GM12878 (cell line): ENCODE measurements around the gene CCDC102B.

ENCODE experiments used
- EZH2 ChIP-seq: IDR thresholded peaks from 2 replicates; pipeline ENCODE4 v1.6.1; 2012; ENCODE audit warnings: low read depth, mild to moderate bottlenecking, control low read depth, inconsistent platforms, low read length, borderline replicate concordance; ENCODE audit not compliant: control insufficient read depth
- RCOR1 ChIP-seq: conservative IDR thresholded peaks from 2 replicates; pipeline ENCODE4 v1.6.1; 2012; ENCODE audit warnings: low read depth, low read length, improper control_type of control experiment
- SMC3 ChIP-seq: IDR thresholded peaks from 2 replicates; pipeline ENCODE4 v1.6.1; 2011; ENCODE audit warnings: low read length, improper control_type of control experiment, borderline replicate concordance
- TAF1 ChIP-seq: IDR thresholded peaks from 2 replicates; pipeline ENCODE4 v1.6.1; 2011; ENCODE audit warnings: mild to moderate bottlenecking, low read depth, low read length, borderline replicate concordance
- TF ChIP-seq, protein P1 (sequence below): IDR thresholded peaks from 2 replicates; pipeline ENCODE4 v1.6.1; 2011; ENCODE audit warnings: borderline replicate concordance, low read depth, mild to moderate bottlenecking, moderate library complexity, mixed read lengths, low read length; ENCODE audit not compliant: insufficient read depth; ENCODE audit errors: extremely low read length
- TF ChIP-seq, protein P2 (sequence below), 3 experiments: IDR thresholded peaks in 2 of 3; conservative IDR thresholded peaks in 1 of 3; 2 replicates each; pipeline ENCODE4 v1.5.1; 2011; ENCODE audit warnings: low read depth in 3 of 3, low read length in 3 of 3, mild to moderate bottlenecking in 3 of 3, control low read depth in 2 of 3, moderate library complexity in 2 of 3, inconsistent platforms in 1 of 3, mixed read lengths in 1 of 3; ENCODE audit not compliant: control insufficient read depth in 2 of 3, insufficient read depth in 1 of 3; ENCODE audit errors: extremely low read depth in 1 of 3

DNA sequence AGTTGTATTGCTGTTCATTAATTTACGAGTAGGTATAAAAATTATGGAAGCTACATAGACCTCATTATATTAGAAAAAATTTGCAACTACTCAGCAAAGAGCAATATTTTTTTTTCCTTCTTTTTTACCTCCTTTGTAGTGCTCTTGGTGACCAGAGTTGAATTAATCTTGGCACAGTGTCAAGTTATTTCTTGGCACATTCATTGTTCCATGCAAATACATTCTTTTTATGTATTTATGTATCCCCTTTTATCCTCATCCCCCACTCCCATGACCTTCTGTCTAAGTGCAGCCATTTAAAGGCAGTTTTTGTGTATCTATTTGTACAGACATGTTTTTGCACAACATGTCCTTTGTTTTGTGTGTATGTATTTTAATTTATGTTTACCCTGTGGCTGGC, 224.5 kb downstream of the CCDC102B start:
- no peak for TF ChIP-seq RCOR1
- no peak for TF ChIP-seq TAF1
- TF ChIP-seq, protein P1, sequence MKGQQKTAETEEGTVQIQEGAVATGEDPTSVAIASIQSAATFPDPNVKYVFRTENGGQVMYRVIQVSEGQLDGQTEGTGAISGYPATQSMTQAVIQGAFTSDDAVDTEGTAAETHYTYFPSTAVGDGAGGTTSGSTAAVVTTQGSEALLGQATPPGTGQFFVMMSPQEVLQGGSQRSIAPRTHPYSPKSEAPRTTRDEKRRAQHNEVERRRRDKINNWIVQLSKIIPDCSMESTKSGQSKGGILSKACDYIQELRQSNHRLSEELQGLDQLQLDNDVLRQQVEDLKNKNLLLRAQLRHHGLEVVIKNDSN, result no peak
- TF ChIP-seq EZH2, result no peak
- TF ChIP-seq, protein P2, sequence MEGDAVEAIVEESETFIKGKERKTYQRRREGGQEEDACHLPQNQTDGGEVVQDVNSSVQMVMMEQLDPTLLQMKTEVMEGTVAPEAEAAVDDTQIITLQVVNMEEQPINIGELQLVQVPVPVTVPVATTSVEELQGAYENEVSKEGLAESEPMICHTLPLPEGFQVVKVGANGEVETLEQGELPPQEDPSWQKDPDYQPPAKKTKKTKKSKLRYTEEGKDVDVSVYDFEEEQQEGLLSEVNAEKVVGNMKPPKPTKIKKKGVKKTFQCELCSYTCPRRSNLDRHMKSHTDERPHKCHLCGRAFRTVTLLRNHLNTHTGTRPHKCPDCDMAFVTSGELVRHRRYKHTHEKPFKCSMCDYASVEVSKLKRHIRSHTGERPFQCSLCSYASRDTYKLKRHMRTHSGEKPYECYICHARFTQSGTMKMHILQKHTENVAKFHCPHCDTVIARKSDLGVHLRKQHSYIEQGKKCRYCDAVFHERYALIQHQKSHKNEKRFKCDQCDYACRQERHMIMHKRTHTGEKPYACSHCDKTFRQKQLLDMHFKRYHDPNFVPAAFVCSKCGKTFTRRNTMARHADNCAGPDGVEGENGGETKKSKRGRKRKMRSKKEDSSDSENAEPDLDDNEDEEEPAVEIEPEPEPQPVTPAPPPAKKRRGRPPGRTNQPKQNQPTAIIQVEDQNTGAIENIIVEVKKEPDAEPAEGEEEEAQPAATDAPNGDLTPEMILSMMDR (IDR thresholded peaks at IDR 0.05 in 2 of 3, conservative IDR thresholded peaks at IDR 0.05 in 1 of 3; ENCODE audit: control insufficient read depth in 2 of 3, extremely low read depth in 1 of 3, insufficient read depth in 1 of 3, low read depth in 3 of 3, low read length in 3 of 3), result no peak
- no peak for TF ChIP-seq SMC3
